Fibroblast of pulmonary artery (primary cell): ENCODE results near the gene VTI1A.

ENCODE experiments used
- DNase-seq: peaks from one replicate; pipeline ENCODE4 v3.0.0-alpha.2; 2010; ENCODE audit warnings: low read depth
- H3K4me3 ChIP-seq: replicated peaks from 2 replicates; pipeline ENCODE4 v1.5.1; 2011; ENCODE audit warnings: low read depth, mild to moderate bottlenecking, control low read depth, low read length, moderate library complexity
- TF ChIP-seq, protein P1 (sequence below): IDR thresholded peaks from 2 replicates; pipeline ENCODE4 v1.5.1; 2011; ENCODE audit warnings: mild to moderate bottlenecking, control low read depth, low read length, inconsistent platforms; ENCODE audit errors: missing control alignments

Gene VTI1A

DNA sequence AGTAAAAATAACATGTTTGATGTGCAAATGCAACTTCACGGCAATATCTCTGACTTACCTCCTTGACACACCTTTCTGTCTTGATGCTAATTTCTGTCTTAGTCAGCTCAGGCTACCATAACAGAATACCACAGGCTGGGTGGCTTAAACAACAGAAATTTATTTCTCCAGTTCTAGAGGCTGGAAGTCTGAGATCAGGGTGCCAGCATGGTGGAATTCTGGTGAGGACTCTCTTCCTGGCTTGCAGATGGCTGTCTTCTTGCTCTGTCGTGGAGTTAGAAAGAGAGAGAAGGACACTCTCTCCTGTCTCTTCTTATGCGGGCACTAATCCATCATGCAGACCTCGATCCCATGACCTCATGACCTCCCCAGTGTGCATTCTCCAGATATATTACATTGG is 134.9 kb downstream of the VTI1A start:
- H3K4me3 ChIP-seq: no peak overlapping the region
- TF ChIP-seq, protein P1, sequence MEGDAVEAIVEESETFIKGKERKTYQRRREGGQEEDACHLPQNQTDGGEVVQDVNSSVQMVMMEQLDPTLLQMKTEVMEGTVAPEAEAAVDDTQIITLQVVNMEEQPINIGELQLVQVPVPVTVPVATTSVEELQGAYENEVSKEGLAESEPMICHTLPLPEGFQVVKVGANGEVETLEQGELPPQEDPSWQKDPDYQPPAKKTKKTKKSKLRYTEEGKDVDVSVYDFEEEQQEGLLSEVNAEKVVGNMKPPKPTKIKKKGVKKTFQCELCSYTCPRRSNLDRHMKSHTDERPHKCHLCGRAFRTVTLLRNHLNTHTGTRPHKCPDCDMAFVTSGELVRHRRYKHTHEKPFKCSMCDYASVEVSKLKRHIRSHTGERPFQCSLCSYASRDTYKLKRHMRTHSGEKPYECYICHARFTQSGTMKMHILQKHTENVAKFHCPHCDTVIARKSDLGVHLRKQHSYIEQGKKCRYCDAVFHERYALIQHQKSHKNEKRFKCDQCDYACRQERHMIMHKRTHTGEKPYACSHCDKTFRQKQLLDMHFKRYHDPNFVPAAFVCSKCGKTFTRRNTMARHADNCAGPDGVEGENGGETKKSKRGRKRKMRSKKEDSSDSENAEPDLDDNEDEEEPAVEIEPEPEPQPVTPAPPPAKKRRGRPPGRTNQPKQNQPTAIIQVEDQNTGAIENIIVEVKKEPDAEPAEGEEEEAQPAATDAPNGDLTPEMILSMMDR: no peak
- DNase-seq: no peak

DNA sequence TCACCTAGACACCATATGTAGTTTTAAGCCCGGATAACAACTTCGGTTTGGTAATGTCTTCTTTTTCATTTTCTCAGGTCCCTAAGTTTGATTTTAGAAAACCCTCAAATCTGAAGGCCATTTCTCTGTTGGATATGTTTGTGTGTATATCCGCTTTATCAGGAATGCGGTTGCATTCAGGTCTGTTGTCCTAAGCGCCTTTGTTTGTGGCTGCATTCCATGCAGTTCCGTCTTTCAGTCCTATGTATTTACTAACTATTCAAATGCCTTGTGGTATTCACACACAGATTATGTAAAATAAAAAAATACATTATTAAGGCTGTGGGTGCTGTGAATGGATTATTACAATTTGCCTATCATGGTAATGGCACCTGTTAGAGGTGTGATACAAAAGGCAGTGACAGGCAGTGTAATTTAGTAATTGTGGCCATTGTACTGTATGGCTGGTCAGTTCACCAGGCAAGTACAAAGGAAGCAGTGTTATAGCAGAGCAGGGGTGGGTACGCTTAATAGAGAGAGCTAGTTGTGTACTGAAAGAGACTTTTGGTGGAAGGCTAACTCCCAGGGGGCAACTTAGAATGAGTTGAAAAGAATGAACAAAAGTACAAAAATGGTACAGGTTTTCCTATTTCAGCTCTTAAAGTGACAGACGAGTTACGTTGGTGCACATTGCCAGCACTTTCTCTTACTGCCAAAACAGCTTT is 136.4 kb downstream of the VTI1A start:
- DNase-seq: no peak
- TF ChIP-seq, protein P1: no peak
- H3K4me3 ChIP-seq: no peak overlapping the region

DNA sequence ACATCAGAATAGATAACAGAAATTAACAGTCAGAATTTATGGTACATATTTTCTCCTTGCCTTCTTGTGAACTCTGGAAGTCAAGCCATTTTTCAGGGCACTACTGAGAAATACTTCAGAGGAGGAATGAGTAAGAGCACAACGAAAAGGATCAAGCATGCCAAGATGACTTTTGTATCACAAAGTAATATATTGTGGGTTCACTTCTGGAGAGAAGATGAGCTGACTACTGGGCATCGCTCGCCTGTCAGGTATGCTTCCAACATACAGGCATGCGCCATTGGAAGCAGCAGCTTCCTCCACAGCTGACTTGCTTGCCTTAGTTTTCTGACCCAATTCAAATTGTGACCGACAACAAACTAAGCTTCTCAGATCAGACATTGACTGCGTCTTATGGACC is 137.3 kb downstream of the VTI1A start:
- TF ChIP-seq, protein P1: no peak
- DNase-seq: no peak
- no peak overlapping the region for H3K4me3 ChIP-seq

DNA sequence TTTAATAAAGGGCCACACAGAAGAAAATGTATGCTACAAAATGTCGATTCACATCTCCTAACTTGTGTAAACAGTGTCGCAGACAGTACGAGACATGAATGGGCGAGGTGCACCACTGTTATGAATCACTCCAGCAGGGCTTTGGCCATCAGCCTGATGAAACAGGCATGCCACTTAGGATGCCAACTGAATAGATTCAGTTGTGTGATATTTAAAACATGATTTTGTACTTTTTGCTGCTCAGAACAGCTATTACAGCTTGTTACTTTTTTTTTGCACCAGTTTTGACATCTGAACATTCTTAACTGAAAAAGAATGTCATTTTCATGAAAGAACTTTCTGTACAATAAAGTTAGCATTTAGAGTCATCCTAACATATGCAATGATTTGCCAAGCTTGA is 138.1 kb downstream of the VTI1A start:
- DNase-seq: peak; percentile 33
- H3K4me3 ChIP-seq: no peak overlapping the region
- TF ChIP-seq, protein P1: no peak

DNA sequence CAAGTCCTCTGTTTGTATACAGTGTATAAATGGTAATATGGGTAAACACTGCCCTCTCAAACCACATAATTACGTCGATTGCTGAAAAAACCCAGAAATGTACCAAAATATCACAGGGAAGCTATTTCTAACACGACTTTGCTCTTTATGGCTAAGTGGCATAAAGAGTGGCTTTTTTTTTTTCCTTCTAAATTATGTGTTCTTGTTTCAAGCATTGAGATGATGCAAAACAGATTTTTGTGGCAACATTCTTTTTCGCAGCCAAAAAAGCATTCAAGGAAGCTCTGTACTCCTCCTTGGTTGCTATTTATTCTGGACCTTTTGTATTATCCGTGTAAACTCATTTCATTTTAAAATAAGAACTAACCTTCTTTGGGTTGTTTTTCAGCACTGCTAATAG is 138.9 kb downstream of the VTI1A start:
- DNase-seq: no peak
- TF ChIP-seq, protein P1: no peak

DNA sequence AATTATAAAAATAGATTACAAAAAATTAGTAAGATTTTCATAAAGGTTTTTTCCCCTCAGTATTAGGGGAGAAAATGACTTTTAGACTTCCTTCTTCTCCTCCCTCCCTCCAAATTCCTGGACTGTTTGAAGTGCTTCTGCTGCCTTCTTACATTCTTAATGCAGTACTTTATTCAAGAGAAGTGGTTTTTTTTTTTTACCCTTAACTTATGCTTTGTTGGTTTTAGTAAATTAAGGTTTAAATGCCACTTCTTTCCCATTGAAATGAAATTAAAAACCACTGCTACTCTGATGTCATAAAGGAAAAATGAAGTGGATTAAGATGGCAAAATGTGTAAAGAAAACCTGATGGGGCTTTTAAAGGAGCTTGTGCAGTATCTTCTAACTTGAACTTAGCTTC is 140.7 kb downstream of the VTI1A start:
- no peak overlapping the region for H3K4me3 ChIP-seq
- no peak for DNase-seq
- TF ChIP-seq, protein P1: no peak

More for the DNA sequence above, 138.9 kb downstream of the VTI1A start:
- no peak overlapping the region for H3K4me3 ChIP-seq
